NCI-H446 treated with DMSO at 0.1 percent for 48 hours (cell line): ENCODE measurements around the gene STAT5A.
"Not testable (repeated sequence)": the region's sequence is repeated elsewhere in the genome, so short reads cannot be mapped to it uniquely, and the experiment has no call there.

Experiments
- DNase-seq: peaks from one replicate; lab custom pipeline; 2025; lab: John Stamatoyannopoulos, UW

STAT5A gene

DNA sequence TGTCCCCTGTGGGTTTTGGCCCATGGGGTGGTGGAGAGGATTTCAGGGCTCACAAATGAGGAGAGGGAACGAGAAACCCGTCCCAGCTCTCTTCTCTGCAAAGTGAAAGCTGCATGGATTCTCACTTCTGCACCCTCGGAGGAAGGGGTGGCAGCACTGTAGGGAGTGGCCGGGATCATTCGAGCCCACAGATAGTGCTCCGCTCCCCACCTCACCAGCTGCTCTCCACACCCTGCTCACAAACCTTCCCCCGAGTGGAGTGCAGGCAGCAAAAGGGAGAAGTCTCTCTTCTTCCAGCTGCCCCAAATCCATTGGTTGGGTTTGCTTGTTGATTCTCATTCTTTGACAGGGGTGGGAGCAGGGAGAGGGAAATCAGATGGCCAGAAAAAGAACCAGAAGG lies 20.1 kb downstream of the STAT5A start:
- no peak for DNase-seq

DNA sequence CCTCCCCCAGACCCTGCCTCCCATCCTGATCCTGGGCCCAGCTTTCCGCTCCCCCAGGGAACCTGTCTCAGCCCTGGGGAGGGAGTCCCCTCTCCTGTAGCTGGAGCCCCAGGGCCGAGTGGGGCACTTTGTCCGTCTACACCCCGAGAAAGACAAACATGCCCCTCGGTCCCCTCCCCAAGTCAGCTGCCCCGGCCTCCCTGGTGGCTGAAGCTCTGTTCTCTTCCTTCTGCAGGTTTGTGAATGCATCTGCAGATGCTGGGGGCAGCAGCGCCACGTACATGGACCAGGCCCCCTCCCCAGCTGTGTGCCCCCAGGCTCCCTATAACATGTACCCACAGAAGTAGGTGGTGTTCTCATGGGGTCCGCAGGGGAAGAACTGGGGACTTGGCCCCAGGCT lies 20.8 kb downstream of the STAT5A start:
- no peak for DNase-seq

DNA sequence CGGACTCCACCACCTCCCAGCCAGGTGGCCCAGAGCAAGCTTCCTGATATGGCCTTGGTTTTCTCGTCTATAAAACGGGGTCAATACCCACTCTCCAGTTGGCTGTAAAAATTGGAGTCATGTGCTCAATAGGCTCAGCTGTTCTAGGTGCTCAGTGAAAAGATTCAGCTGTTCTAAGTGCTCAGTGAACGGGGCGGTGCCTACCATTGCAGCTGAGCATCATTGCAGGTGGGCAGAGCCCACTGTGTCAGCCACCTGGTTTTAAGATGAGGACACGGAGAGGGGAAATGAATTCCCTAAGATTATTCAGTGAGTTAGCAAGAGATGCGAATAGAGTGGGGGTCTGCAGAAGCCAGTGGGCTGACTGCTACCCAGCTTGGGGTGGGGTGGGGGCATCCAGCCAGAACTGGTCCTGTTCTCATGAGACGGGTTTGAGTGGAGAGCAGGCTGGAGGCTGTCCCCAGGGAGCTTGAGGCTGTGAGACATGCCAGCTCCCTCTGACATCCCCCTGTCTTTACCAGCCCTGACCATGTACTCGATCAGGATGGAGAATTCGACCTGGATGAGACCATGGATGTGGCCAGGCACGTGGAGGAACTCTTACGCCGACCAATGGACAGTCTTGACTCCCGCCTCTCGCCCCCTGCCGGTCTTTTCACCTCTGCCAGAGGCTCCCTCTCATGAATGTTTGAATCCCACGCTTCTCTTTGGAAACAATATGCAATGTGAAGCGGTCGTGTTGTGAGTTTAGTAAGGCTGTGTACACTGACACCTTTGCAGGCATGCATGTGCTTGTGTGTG lies 21.9 kb downstream of the STAT5A start:
- no peak for DNase-seq

DNA sequence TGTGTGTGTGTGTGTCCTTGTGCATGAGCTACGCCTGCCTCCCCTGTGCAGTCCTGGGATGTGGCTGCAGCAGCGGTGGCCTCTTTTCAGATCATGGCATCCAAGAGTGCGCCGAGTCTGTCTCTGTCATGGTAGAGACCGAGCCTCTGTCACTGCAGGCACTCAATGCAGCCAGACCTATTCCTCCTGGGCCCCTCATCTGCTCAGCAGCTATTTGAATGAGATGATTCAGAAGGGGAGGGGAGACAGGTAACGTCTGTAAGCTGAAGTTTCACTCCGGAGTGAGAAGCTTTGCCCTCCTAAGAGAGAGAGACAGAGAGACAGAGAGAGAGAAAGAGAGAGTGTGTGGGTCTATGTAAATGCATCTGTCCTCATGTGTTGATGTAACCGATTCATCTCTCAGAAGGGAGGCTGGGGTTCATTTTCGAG lies 22.5 kb downstream of the STAT5A start:
- no peak for DNase-seq

DNA sequence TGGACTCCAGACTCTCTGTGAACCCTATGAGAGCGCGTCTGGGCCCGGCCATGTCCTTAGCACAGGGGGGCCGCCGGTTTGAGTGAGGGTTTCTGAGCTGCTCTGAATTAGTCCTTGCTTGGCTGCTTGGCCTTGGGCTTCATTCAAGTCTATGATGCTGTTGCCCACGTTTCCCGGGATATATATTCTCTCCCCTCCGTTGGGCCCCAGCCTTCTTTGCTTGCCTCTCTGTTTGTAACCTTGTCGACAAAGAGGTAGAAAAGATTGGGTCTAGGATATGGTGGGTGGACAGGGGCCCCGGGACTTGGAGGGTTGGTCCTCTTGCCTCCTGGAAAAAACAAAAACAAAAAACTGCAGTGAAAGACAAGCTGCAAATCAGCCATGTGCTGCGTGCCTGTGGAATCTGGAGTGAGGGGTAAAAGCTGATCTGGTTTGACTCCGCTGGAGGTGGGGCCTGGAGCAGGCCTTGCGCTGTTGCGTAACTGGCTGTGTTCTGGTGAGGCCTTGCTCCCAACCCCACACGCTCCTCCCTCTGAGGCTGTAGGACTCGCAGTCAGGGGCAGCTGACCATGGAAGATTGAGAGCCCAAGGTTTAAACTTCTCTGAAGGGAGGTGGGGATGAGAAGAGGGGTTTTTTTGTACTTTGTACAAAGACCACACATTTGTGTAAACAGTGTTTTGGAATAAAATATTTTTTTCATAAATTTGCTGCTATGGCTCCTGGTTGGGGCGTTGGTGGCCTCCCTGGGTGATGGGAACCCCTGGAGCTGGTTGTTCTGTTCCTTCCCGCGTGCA lies 23.1 kb downstream of the STAT5A start:
- DNase-seq = no peak

DNA sequence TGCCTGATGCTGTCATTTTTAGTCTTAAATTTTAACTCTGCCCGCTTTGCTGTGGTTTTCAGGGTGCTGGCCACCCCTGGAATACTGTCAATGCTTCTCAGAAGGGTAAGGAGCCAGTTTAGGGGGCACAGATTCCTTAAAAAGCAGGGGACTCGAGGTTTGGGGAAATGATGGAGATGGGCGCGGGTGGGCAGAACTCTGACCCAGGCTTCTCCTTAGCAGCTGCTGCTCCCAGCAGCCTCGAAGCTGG lies 23.7 kb downstream of the STAT5A start:
- DNase-seq = no peak

DNA sequence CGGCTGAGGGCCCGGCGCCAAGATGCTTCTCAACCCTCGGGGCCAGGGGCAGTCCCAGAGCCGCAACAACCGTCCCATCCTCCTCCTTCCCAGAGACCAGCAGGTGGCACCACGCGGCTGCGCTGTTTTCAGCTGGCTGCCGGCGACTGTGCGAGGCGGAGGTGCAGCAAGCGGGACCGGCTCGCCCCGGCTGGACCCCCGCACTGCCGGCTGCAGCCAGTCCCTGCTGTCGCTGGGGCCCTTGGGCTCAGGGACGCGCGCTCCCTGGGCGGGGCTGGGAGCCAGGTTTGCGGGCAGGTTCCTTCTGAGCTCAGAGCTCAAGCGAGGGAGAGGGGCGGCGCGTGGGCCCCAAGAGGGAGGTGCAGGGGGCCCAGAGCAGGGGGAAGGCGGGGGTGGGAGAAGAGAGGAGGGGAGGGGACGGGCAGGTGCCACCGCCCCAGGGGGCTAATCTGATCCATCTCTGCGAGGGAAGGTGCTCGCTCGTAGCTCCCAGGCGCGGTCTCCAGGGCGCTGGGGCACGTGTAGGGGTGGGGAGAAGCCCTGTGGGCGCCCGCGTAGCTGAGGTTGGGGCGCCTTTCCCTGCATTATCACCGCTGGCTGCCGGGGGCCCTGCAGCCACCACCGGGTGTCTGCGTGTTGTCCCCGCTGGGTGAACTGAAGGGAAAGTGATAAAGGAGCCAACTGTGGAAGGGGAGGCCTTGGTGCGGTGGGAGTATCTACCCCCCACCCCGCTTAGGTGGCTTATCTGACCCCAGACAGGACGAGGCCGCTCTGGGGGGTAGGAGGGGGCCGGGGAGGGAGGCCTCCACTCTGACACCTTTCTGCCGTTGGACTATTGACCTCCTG lies 24.2 kb downstream of the STAT5A start:
- peak; percentile 31 for DNase-seq

DNA sequence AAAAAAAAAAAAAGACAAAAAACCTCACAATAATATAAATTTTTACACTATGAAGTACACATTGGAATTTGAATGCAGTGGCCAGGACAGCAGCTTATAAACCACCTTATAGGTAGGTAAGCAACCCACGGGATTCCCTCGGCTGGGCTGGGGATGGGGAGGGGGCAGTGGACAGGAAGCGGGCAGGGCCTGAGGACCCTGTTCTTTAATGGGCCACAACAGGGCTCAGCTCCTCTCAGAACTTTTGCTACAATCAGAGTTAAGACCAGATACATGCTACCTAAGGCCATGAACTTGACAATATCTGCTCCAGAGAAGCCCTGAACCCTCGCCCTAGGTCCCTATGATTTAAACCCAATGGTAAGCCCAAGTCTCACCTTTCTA lies 25.1 kb downstream of the STAT5A start:
- no peak for DNase-seq

DNA sequence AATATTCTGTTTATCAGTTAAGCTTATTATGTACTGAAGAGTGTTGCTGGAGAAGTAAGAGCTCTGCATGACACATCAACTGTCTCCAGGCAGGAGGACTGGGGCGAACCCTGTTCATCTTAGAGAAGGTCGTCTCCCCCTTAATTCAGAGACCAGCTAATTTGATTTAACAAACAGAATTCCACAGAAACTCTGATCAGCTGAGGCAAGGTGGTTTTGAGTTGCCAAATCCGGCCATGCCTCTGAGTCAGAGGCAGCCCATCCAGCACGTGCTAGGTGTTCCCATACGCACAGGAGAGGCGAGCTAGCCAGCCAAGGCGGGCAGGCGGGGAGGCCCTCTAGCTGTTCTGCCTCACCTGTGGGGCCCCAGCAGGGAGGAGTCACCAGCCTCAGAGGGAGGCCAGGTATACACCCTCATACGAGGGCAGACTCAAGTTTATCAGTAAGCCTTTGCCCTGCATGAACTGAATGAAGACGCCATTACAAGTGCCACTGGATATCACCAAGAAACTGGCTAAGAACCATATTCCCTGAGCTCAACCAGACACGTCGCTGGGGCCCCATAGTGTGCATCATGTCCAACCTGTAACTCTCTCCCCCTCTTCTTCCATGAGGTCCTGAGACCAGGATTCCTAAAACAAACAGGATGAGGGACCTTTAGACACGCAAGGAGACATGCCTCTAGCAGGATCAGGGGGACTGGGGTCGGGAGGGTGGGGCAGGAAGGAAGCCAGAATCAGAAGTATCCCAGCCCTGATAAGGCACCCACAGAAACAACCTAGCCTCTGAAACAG lies 25.7 kb downstream of the STAT5A start:
- DNase-seq = no peak

DNA sequence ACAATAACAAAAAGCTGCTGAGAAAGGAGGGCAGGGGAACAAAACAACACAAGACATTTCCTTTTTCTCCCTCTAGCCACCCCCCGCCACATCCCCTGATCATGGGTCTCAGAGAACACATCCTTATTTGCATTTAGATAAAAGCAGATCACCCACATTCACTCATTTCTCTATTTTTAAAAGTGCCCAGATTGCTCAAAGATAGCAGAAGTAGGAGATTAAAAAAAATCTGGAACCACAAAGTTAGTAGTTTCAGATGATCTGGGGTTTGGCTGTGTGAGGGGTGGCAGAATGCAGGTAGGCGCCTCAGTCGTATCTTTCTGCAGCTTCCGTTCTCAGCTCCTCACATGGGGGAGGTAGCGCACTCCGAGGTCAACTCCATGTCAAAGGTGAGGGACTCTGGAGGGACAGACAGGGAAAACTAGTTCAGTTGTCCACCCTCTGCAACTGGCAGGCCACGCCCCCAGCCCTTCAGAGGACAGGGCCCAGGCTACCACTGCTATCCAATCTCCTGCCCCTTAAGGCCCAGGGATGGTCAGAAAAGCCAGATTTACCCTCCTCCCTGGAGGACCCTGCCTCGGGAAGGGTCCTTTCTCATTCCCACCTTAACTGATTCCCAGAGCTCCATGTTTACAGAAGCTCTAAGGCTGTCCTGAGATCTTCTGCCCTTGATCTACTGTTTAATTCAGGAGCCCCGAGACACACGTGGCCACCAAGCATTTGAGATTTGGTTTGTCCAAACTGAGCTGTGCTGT lies 27.3 kb downstream of the STAT5A start:
- no peak for DNase-seq

DNA sequence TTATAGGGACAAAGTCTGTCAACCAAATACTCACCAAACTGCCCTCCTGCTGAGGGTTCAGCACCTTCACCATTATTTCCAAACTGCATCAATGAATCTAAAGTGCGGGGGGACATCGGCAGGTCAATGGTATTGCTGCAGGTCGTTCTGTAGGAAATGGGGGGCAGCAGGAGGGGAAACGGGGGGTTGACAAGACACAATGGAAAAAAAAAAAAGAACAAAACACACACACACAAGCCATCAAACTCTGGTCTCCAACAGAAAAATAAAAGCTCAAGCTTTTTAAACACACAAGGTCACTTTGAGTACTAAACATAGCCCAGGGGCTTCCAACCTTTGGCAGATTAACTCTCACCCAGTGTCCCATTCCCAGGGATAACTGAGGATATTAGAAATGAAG lies 28.5 kb downstream of the STAT5A start:
- DNase-seq = no peak

DNA sequence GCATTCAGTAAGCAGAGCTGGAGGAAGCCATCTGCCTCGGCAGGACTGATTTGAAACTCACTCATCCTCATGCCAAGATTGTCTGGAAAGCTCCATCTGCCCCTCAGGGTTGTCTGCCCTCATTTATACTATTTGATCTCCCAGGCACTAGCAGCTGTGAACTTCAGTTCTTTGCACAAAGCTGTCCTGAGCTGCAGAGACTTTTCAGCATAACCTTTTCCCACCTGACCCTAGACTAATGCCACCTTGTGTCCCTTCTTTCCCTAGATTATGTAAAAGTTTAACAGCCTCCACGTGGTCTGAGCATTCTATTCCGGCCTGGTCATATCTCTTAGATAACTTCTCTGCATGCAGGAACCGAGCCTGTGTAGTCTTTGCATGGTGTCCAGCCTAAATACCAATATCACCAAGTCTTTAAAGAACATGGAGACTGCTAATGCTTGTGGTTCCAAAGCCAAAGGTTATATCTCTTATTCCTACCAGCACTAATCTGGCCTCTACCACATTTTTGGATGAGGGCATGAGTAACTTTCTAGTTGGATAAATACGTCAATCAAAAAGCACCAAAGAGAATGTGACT lies 29.1 kb downstream of the STAT5A start:
- peak; percentile 47 for DNase-seq

DNA sequence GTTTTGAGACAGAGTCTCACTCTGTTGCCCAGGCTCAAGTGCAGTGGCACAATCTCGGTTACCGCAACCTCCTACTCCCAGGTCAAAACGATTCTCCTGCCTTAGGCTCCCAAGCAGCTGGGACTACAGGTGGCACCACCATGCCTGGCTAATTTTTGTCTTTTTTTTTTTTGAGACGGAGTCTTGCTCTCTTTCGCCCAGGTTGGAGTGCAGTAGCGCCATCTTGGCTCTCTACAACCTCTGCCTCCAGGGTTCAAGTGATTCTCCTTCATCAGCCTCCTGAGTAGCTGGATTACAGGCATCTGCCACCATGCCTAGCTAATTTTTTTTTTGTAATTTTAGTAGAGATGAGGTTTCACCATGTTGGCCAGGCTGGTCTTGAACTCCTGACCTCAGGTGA lies 29.7 kb downstream of the STAT5A start:
- not testable (repeated sequence) for DNase-seq

DNA sequence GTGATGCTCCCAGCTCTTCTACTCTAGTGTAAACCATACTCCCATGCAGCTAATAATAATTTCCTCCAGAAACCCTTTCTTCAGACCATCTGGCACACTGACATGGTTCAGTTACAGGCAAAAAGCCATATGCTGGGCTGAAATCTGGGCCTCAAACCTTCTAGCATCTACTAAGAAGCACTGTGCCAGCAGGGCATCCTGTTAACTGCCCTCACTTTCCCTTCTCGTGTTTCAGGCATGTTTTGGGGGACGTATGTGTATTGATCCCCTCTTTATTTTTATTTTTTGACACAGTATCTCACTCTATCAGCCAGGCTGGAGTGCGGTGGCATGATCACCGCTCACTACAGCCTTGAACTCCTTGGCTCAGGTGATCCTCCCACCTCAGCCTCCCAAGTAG lies 33.3 kb downstream of the STAT5A start:
- peak; percentile 50 for DNase-seq

DNA sequence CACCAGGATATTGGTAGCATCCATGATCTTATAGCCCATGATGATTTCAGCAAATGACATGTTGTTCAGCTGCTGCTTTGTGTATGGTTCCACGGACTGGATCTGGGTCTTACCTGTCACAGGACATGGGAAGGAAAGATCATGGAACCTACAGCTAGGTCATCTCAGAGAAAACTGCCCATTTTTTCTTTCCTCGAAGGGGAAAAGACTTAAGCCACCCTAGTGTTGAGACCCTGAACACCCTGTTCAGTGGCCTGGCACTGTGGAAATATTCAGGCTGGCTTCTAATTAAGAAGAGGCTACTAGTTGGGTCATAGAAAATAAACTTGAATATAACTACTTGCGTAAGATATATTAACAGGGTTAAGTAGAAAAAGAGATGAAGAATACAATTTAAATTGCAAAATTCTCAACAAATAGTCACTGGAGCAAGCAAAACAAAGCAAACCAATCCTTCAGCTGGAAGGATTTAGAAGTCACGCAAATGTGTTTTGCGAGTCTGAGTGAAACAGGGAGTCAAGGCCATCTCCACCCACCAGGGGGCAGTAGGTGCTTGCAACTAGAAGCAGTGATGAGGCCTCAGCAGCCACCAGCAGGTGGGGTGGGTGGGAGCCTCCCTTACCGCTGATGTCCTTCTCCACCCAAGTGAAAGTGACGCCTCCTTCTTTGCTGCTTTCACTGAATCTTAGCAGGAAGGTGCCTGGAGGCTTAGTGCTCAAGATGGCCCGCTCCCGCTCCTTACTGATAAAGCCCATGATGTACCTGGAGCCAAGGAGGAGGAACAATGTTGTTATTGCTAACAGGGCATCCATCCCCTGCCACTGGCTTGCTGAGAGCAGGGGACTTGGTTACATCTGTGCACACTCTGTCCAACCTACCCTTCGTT lies 34.3 kb downstream of the STAT5A start:
- peak; percentile 76 for DNase-seq

DNA sequence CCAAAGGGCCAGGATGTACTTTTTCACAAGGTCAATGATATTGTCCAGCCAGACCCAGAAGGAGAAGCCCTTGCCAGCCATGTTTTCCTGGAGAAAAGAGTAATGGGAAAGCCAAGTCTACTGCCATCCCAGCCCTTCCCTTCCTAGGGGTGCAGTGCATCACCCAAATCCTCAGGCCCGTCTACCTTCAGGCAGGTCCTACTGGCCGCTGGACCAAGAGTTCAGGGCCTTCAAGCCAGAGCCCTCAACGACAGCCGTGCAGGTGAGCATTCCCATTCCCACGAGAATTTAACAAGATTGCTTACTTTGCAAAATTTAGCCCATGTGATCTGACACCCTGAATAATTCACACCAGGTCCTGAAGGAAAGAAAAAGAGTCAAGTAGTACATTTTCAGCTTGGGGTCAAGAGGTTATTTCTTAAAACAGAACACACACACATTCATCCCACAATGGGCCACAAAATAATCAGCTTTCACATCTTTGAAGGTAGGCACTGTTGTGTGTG lies 35.0 kb downstream of the STAT5A start:
- DNase-seq = no peak

DNA sequence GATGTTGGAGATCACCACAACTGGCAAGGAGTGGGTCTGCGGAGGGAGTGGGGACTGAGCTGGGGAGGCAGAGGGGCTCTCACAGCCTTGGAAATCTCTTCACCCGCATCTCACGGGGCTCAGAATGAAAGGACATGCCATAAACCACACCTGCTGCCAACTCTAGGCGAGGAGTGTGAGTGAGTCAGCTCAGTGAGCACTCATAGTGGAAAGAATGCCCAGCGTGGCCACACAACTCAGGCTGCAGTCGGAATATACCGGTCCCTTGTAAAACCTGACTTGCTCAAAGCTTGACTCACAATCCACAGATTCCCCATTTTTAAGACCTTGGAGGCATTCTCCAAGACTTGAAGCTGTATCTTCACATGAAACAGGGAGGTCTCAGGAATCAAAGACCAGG lies 36.7 kb downstream of the STAT5A start:
- no peak for DNase-seq

DNA sequence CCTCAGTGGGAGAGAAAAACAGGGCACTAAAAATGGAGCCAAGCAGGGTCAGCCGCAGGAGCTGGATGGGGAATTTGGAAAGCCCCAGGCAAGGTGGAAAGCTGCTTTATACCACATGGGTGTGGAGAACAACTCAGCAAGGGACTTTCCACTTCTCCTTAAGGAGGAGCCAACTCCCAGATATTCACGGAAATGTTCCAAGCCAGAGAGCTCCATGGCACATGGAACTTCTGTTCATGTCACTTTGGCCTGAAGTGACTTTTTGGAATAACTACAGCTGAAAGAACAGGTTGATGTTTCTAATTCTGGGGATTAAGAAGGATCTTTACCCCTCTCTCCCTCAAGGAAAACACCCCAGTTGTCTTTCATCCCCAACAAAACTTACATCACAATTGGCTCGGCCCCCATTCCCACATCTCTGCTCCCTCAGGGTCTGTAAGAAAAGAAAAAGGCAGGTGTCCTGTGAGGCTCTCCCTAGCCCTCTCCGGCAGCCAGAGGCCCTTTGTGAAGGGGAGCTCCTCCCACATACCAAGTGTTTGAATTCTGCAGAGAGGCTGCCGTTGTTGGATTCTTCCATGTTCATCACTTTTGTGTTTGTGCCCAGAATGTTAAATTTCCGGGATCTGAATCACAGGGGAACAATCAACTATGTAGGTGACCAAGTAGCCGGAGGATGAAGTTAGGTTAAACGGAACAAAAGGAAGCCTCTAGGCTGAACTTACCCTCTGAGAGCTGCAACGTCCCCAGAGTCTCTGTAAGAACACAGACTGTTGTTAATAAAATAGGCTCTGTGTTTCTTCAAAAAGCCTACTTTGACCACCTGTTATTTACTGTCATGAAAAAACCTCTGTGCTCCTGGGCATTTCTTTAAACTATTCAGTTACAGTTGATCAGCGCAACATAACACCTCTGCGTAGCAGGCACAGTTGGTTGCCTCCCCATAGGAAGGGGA lies 41.0 kb downstream of the STAT5A start:
- DNase-seq = no peak

DNA sequence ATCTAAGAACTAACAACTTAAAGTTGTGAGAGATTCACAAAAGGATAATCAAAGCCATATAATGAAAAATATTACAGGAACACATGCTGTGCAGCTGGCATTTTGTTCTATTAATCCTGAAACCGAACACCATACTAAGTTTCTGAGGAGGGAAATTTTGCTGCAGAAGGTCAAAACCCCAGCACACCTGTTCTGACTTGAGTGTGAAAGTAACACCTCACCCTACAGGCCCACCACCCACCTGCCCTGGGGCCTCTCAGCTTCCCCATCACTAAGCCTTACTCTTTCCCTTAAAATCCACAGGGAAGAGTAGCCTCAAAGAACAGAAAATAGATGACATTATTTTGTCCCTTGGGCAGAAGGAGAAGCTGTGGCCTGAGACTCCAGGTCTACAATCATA lies 44.8 kb downstream of the STAT5A start:
- DNase-seq = no peak
